Chondrocyte (in vitro differentiated cells): Measurements from ENCODE around the gene DDAH2. TPM values are rescaled to one million over a fixed set of nuclear protein-coding genes. Genes with fewer than 3 reads are reported as not detected.

Experiments used
- DNase-seq: peaks from one replicate; pipeline ENCODE4 v3.0.0; 2021; ENCODE audit warnings: mixed read lengths, low spot score
- H3K27ac Mint-ChIP-seq: one replicate; pipeline ENCODE4 v1.8.0; 2021; ENCODE audit warnings: mild to moderate bottlenecking, moderate library complexity, mixed read lengths; ENCODE audit not compliant: unreplicated experiment
- H3K27me3 Mint-ChIP-seq: 2 replicates; pipeline ENCODE4 v1.8.0; 2021; ENCODE audit warnings: low read depth, mixed read lengths
- H3K36me3 Mint-ChIP-seq: 2 replicates; pipeline ENCODE4 v1.8.0; 2021; ENCODE audit warnings: low read depth, mixed read lengths
- H3K4me1 Mint-ChIP-seq: 2 replicates; pipeline ENCODE4 v1.8.0; 2021; ENCODE audit warnings: low read depth, mild to moderate bottlenecking, mixed read lengths
- H3K4me3 Mint-ChIP-seq: one replicate; pipeline ENCODE4 v1.8.0; 2021; ENCODE audit warnings: mild to moderate bottlenecking, moderate library complexity, mixed read lengths; ENCODE audit not compliant: unreplicated experiment
- H3K9me3 Mint-ChIP-seq: 2 replicates; pipeline ENCODE4 v1.8.0; 2021; ENCODE audit warnings: low read depth, mixed read lengths
- CTCF ChIP-seq: fragments of 200-600 bp; sonication (generic); IDR thresholded peaks from 2 replicates; pipeline ENCODE4 v1.5.0; 2021; ENCODE audit warnings: antibody characterized with exemption, mild to moderate bottlenecking, moderate library complexity
- total RNA-seq: library from RNA; stranded (reverse); gene quantifications from 3 replicates; pipeline ENCODE4 v1.2.1, GENCODE V29; 2021

The DDAH2 gene
- total RNA-seq, 1 donor from 2014 or later: 99.6 TPM

GRCh38 chr6:31729979-31730630 is 1.0 kb upstream of the DDAH2 start:
- H3K4me1 Mint-ChIP-seq: peaks cover 47% of the 10 kb centered on the region
- peaks cover 38% of the 10 kb centered on the region for H3K36me3 Mint-ChIP-seq
- H3K27ac Mint-ChIP-seq: peak overlapping the region; percentile 98
- no peaks in the 10 kb centered on the region for H3K9me3 Mint-ChIP-seq
- peak overlapping the region; percentile 98 for H3K4me3 Mint-ChIP-seq
- no peaks in the 10 kb centered on the region for H3K27me3 Mint-ChIP-seq
- TF ChIP-seq CTCF: peak; percentile 9
- no peak for DNase-seq

- no peak for DNase-seq
- peak overlapping the region; percentile 98 for H3K4me3 Mint-ChIP-seq
- H3K9me3 Mint-ChIP-seq: no peaks in the 10 kb centered on the region
- peak; percentile 85 for TF ChIP-seq CTCF
- peaks cover 40% of the 10 kb centered on the region for H3K36me3 Mint-ChIP-seq
- H3K27ac Mint-ChIP-seq: peak overlapping the region; percentile 98
- no peaks in the 10 kb centered on the region for H3K27me3 Mint-ChIP-seq
- peaks cover 44% of the 10 kb centered on the region for H3K4me1 Mint-ChIP-seq
These were observed 448 bp upstream of the DDAH2 start for GRCh38 chr6:31729515-31729978.

GRCh38 chr6:31727717-31728671 is 1.1 kb downstream of the DDAH2 start:
- H3K4me1 Mint-ChIP-seq: peaks cover 28% of the 10 kb centered on the region
- no peaks in the 10 kb centered on the region for H3K27me3 Mint-ChIP-seq
- no peak for DNase-seq
- peaks cover 29% of the 10 kb centered on the region for H3K36me3 Mint-ChIP-seq
- peak overlapping the region; percentile 98 for H3K4me3 Mint-ChIP-seq
- no peaks in the 10 kb centered on the region for H3K9me3 Mint-ChIP-seq
- H3K27ac Mint-ChIP-seq: no peak overlapping the region
- no peak for TF ChIP-seq CTCF

- peak overlapping the region; percentile 46 for H3K4me3 Mint-ChIP-seq
- no peaks in the 10 kb centered on the region for H3K9me3 Mint-ChIP-seq
- no peak for TF ChIP-seq CTCF
- DNase-seq: no peak
- H3K4me1 Mint-ChIP-seq: peaks cover 26% of the 10 kb centered on the region
- H3K27ac Mint-ChIP-seq: no peak overlapping the region
- H3K27me3 Mint-ChIP-seq: no peaks in the 10 kb centered on the region
- H3K36me3 Mint-ChIP-seq: peaks cover 28% of the 10 kb centered on the region
These were observed 1.9 kb downstream of the DDAH2 start for GRCh38 chr6:31727034-31727716.
